ENCODE data around the gene SLC24A3. TPM values are rescaled to one million over a fixed set of nuclear protein-coding genes. Genes with fewer than 3 reads are reported as not detected.

The SLC24A3 gene
- total RNA-seq, 1 donor from 2014 or later, result 0.21 TPM

GRCh38 chr20:19392344-19393130, 180.1 kb downstream of the SLC24A3 start:
- Histone ChIP-seq H3K9ac (no peak overlapping the region), H3K36me3 (no peaks in the 10 kb centered on the region), H3K27me3 (no peaks in the 10 kb centered on the region), H3K9me3 (ENCODE audit: low read depth) (no peaks in the 10 kb centered on the region), H3F3A (ENCODE audit: low read depth) (no peaks in the 10 kb centered on the region), H3K4me2 (no peak overlapping the region), H3K4me3 (no peak overlapping the region), H2AFZ (replicated peaks) (no peak overlapping the region), H3K4me1 (no peaks in the 10 kb centered on the region), H3K27ac (no peak overlapping the region), H4K20me1 (ENCODE audit: low read depth) (no peaks in the 10 kb centered on the region), H3K79me2 (ENCODE audit: low read depth) (no peaks in the 10 kb centered on the region)
- no peak for TF ChIP-seq EZH2phosphoT487 (IDR thresholded peaks at IDR 0.05)
- no peak for TF ChIP-seq CTCF (IDR thresholded peaks at IDR 0.05)
- no peak for TF ChIP-seq EZH2 (IDR thresholded peaks at IDR 0.05)
- peaks cover 4% of the 10 kb centered on the region for H3K9me3 Mint-ChIP-seq
- H3K27ac Mint-ChIP-seq, result no peak overlapping the region
- no peaks in the 10 kb centered on the region for H3K27me3 Mint-ChIP-seq (ENCODE audit: insufficient read depth, low read depth)
- H3K4me1 Mint-ChIP-seq, result no peaks in the 10 kb centered on the region
- H3K4me3 Mint-ChIP-seq, result no peak overlapping the region
- no peaks in the 10 kb centered on the region for H3K36me3 Mint-ChIP-seq
- no peak for DNase-seq (ENCODE audit: low spot score)

GRCh38 chr20:19396460-19397081, 184.1 kb downstream of the SLC24A3 start:
- no peaks in the 10 kb centered on the region for H3K4me1 ChIP-seq
- no peak overlapping the region for H3K27ac Mint-ChIP-seq
- no peaks in the 10 kb centered on the region for H3K27me3 ChIP-seq
- H4K20me1 ChIP-seq (ENCODE audit: low read depth), result no peaks in the 10 kb centered on the region
- H3K9me3 Mint-ChIP-seq, result peaks cover 7% of the 10 kb centered on the region
- H3K27me3 Mint-ChIP-seq (ENCODE audit: insufficient read depth, low read depth), result no peaks in the 10 kb centered on the region
- H3K4me1 Mint-ChIP-seq, result no peaks in the 10 kb centered on the region
- H3K9me3 ChIP-seq (ENCODE audit: low read depth), result peaks cover 8% of the 10 kb centered on the region
- H3K27ac ChIP-seq, result no peak overlapping the region
- H3F3A ChIP-seq (ENCODE audit: low read depth), result no peaks in the 10 kb centered on the region
- H3K4me3 Mint-ChIP-seq, result no peak overlapping the region
- H3K36me3 Mint-ChIP-seq, result no peaks in the 10 kb centered on the region
- no peaks in the 10 kb centered on the region for H3K79me2 ChIP-seq (ENCODE audit: low read depth)
- no peaks in the 10 kb centered on the region for H3K36me3 ChIP-seq
- no peak overlapping the region for H3K4me3 ChIP-seq
- no peak overlapping the region for H2AFZ ChIP-seq (replicated peaks)
- no peak for TF ChIP-seq EZH2 (IDR thresholded peaks at IDR 0.05)
- no peak for TF ChIP-seq CTCF (IDR thresholded peaks at IDR 0.05)
- TF ChIP-seq EZH2phosphoT487 (IDR thresholded peaks at IDR 0.05), result no peak
- no peak overlapping the region for H3K4me2 ChIP-seq
- DNase-seq (ENCODE audit: low spot score), result no peak
- no peak overlapping the region for H3K9ac ChIP-seq

GRCh38 chr20:19397226-19397625, 184.8 kb downstream of the SLC24A3 start:
- H3K9me3 ChIP-seq (ENCODE audit: low read depth), result peaks cover 8% of the 10 kb centered on the region
- no peak overlapping the region for H3K9ac ChIP-seq
- DNase-seq (ENCODE audit: low spot score), result no peak
- Mint-ChIP-seq H3K36me3 (no peaks in the 10 kb centered on the region), H3K4me1 (no peaks in the 10 kb centered on the region), H3K27me3 (ENCODE audit: insufficient read depth, low read depth) (no peaks in the 10 kb centered on the region), H3K27ac (no peak overlapping the region), H3K4me3 (no peak overlapping the region), H3K9me3 (peaks cover 7% of the 10 kb centered on the region)
- H3K27ac ChIP-seq, result no peak overlapping the region
- H4K20me1 ChIP-seq (ENCODE audit: low read depth), result no peaks in the 10 kb centered on the region
- no peaks in the 10 kb centered on the region for H3K79me2 ChIP-seq (ENCODE audit: low read depth)
- no peak overlapping the region for H3K4me2 ChIP-seq
- H3K27me3 ChIP-seq, result no peaks in the 10 kb centered on the region
- H3K36me3 ChIP-seq, result no peaks in the 10 kb centered on the region
- no peaks in the 10 kb centered on the region for H3F3A ChIP-seq (ENCODE audit: low read depth)
- TF ChIP-seq EZH2phosphoT487 (IDR thresholded peaks at IDR 0.05) (no peak), EZH2 (IDR thresholded peaks at IDR 0.05) (no peak), CTCF (IDR thresholded peaks at IDR 0.05) (no peak)
- H3K4me1 ChIP-seq, result no peaks in the 10 kb centered on the region
- H3K4me3 ChIP-seq, result no peak overlapping the region
- H2AFZ ChIP-seq (replicated peaks), result no peak overlapping the region
